B cell (primary cell): ENCODE results near the gene SNRPD2. TPM values are rescaled to one million over a fixed set of nuclear protein-coding genes. Genes with fewer than 3 reads are reported as not detected.

Experiments used
- ATAC-seq: fragments of 200-7000 bp; cut with Tn5 transposase; one replicate; pipeline ENCODE4 v1.10.0; 2021; ENCODE audit warnings: low read depth, mild to moderate bottlenecking, moderate number of reproducible peaks, moderate library complexity
- CTCF ChIA-PET: fragments of 350-600 bp; sonication (Branson Sonifier 250); formaldehyde crosslinking; loops from one replicate; lab custom pipeline; 2021; ENCODE audit warnings: antibody characterized with exemption, inconsistent platforms; lab: Charles Lee
- POLR2A ChIA-PET: fragments of 350-600 bp; sonication (Branson Sonifier 250); formaldehyde crosslinking; loops from one replicate; lab custom pipeline; 2021; ENCODE audit warnings: antibody characterized with exemption; lab: Charles Lee
- DNase-seq: peaks from one replicate; pipeline ENCODE4 v3.0.0; 2013
- H2AFZ ChIP-seq: 2 replicates; pipeline ENCODE4 v1.6.1; 2012; ENCODE audit warnings: mild to moderate bottlenecking, low read depth, low read length; ENCODE audit not compliant: insufficient read depth, poor library complexity, severe bottlenecking
- H3K27ac ChIP-seq, 2 donors: 1 replicate in 1 of 2; 2 replicates in 1 of 2; pipeline ENCODE4 v1.5.1; 2012 to 2013; ENCODE audit warnings: low read length in 2 of 2, mild to moderate bottlenecking in 2 of 2, moderate library complexity in 1 of 2
- H3K27me3 ChIP-seq, 4 experiments: fragments of 200-600 bp in 1 of 4; sonication (generic) in 1 of 4; replicated peaks in 1 of 4; 1 replicate in 2 of 4; 2 replicates in 2 of 4; pipeline versions ENCODE4 v1.6.1 to v1.7.0; 2013 to 2016; ENCODE audit warnings: low read length in 3 of 4, mild to moderate bottlenecking in 2 of 4, mixed read lengths in 1 of 4, moderate library complexity in 1 of 4; ENCODE audit not compliant: insufficient read depth in 4 of 4, control insufficient read depth in 3 of 4; ENCODE audit errors: control extremely low read depth in 1 of 4
- H3K36me3 ChIP-seq, 2 experiments: replicated peaks in 1 of 2; 1 replicate in 1 of 2; 2 replicates in 1 of 2; pipeline versions ENCODE4 v1.6.1 to v1.7.1; 2013; ENCODE audit warnings: low read length in 1 of 2; ENCODE audit not compliant: insufficient read depth in 2 of 2, control insufficient read depth in 1 of 2; ENCODE audit errors: control extremely low read depth in 1 of 2, extremely low read depth in 1 of 2
- H3K4me1 ChIP-seq, 2 donors: fragments of 200-600 bp in 1 of 2; sonication (generic) in 1 of 2; 1 replicate in 1 of 2; 2 replicates in 1 of 2; pipeline versions ENCODE4 v1.5.1 to v1.6.1; 2013 to 2017; ENCODE audit warnings: low read length in 2 of 2; ENCODE audit not compliant: control insufficient read depth in 2 of 2, insufficient read depth in 2 of 2
- H3K4me2 ChIP-seq: replicated peaks from 2 replicates; pipeline ENCODE3; 2012; ENCODE audit warnings: mild to moderate bottlenecking, low read depth, low read length; ENCODE audit not compliant: poor library complexity, severe bottlenecking
- H3K4me3 ChIP-seq, 5 experiments: fragments of 200-600 bp in 1 of 5; sonication (generic) in 1 of 5; 1 replicate in 3 of 5; 2 replicates in 2 of 5; pipeline versions ENCODE4 v1.5.1 to v1.7.0; 2011 to 2016; ENCODE audit warnings: low read length in 4 of 5, mild to moderate bottlenecking in 4 of 5, low read depth in 2 of 5, control low read depth in 1 of 5, moderate library complexity in 1 of 5; ENCODE audit not compliant: insufficient read depth in 1 of 5; ENCODE audit errors: control extremely low read depth in 1 of 5, extremely low read depth in 1 of 5
- H3K79me2 ChIP-seq: fragments of 200-600 bp; sonication (generic); one replicate; pipeline ENCODE4 v1.6.0; 2016; ENCODE audit warnings: low read length; ENCODE audit not compliant: control insufficient read depth, insufficient read depth
- H3K9ac ChIP-seq: fragments of 200-600 bp; sonication (generic); 2 replicates; pipeline ENCODE4 v1.6.1; 2017; ENCODE audit warnings: mild to moderate bottlenecking, low read length, moderate library complexity
- H3K9me3 ChIP-seq, 3 donors: one replicate each; pipeline versions ENCODE4 v1.6.1 to v1.7.1; 2013; ENCODE audit warnings: low read length in 2 of 3; ENCODE audit not compliant: control insufficient read depth in 2 of 3, insufficient read depth in 1 of 3; ENCODE audit errors: control extremely low read depth in 1 of 3
- H4K20me1 ChIP-seq: 2 replicates; pipeline ENCODE4 v1.6.0; 2012; ENCODE audit warnings: mild to moderate bottlenecking, low read length; ENCODE audit not compliant: insufficient read depth, control insufficient read depth, poor library complexity, severe bottlenecking
- H3K27ac Mint-ChIP-seq: one replicate; pipeline ENCODE4 v1.8.0; 2021; ENCODE audit warnings: mixed read lengths
- H3K27me3 Mint-ChIP-seq: one replicate; pipeline ENCODE4 v1.8.0; 2021; ENCODE audit warnings: mixed read lengths
- H3K4me1 Mint-ChIP-seq: one replicate; pipeline ENCODE4 v1.8.0; 2021; ENCODE audit warnings: mixed read lengths
- H3K4me3 Mint-ChIP-seq: one replicate; pipeline ENCODE4 v1.8.0; 2021; ENCODE audit warnings: mixed read lengths
- H3K9me3 Mint-ChIP-seq: one replicate; pipeline ENCODE4 v1.8.0; 2022; ENCODE audit warnings: mixed read lengths; ENCODE audit not compliant: insufficient read depth
- CTCF ChIP-seq: fragments of 200-600 bp; IDR thresholded peaks from one replicate; pipeline ENCODE4 v1.8.0; 2022; ENCODE audit warnings: antibody characterized with exemption, mild to moderate bottlenecking
- WGBS: methylation state at CpG from one replicate; pipeline ENCODE4 v1.1.5; 2013; ENCODE audit warnings: missing lambda C conversion rate; ENCODE audit not compliant: insufficient coverage; 5-methylcytosine and 5-hydroxymethylcytosine counted together
- intact Hi-C: fragments of 100-400 bp; cut with micrococcal nuclease; formaldehyde crosslinking; loops from one replicate; pipeline ENCODE4 v1.10.0; 2022
- polyA plus RNA-seq: library from polyadenylated mRNA; depleted of rRNA; stranded (reverse); fragments of >200 nt; gene quantifications from 2 replicates; pipeline ENCODE4 v1.2.3, GENCODE V29; 2012
- total RNA-seq, 2 donors: library from RNA; stranded (reverse); fragments of 120-200 nt in 1 of 2; gene quantifications; 1 replicate in 1 of 2; 2 replicates in 1 of 2; pipeline versions ENCODE4 v1.2.3 to v1.2.4, GENCODE V29; 2013 to 2022

The SNRPD2 gene
- total and polyA plus RNA-seq, 2 donors (not counting 1 experiment from before 2014, with no cell fraction given) = 241 to 368 TPM

DNA sequence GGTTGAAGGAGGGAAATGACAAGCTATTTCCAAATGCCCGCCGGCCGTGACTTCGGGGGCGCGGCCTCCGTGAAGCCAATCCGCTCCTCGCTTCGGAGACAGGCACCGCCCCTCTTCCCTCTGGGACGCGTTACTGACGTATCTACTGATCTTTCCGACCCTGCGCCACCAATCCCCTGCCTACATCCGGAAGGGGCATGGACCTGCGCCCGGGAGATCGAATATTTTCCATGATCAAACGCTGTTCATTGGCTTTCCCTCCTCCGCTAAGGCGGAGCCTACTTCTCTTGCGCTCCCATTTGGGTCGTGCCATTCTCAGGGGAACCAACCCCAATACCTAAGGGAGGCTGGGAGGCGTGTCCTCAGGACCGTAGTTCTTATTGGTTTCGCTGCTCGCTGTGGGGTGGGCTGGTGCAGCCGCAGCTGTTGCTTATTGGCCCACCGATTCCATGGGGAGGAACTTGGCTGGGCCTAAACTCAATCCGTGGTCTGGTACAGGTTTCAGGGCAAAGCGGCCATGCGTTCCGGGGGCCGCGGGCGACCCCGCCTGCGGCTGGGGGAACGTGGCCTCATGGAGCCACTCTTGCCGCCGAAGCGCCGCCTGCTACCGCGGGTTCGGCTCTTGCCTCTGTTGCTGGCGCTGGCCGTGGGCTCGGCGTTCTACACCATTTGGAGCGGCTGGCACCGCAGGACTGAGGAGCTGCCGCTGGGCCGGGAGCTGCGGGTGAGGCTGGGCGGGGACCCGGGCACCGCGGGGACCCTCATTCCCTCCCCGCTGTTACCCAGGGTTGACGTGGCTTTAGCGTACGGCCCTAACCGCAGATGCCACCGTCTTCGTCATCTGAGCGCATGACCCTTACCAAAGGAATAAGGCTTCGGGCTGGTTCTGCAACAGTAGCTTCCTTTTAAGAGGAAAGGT lies 693 bp upstream of the SNRPD2 start, which contains the start of gene QPCTL:
QPCTL (plus strand) TSS at position 480 of the 919 bp plus-strand sequence; CDS start at position 518, 38 bp downstream.
- intact Hi-C loops = loop anchor here (1.0 to 5.0 kb wide), 13 partner anchors 11 to 802 kb away; partner anchors contain the start of genes CCDC61, DMWD, ERCC2 and FBXO46
- peak within 1 kb of the TSS; percentile 93 for H3K4me3 Mint-ChIP-seq

More for the DNA sequence above, 693 bp upstream of the SNRPD2 start, which contains the start of gene QPCTL:
- H2AFZ ChIP-seq = peak within 1 kb of the TSS; percentile 85
- Mint-ChIP-seq H3K27ac (peak within 1 kb of the TSS; percentile 92), H3K9me3 (no peaks in the 10 kb centered on the region), H3K27me3 (no peaks in the 10 kb centered on the region), H3K4me1 (peaks cover 28% of the 10 kb centered on the region)
- TF ChIP-seq CTCF = no peak
- peak; percentile 85 for ATAC-seq
- POLR2A ChIA-PET = interaction anchor here (0.6 to 2.2 kb wide), 17 partner anchors 8 to 224 kb away, joined by 3 to 41 read pairs (median 5); partner anchors contain the start of genes DMWD, FBXO46, FOSB and OPA3
- peaks cover 52% of the 10 kb centered on the region for H3K79me2 ChIP-seq
- H3K4me1 ChIP-seq = peaks cover 15 to 22% of the 10 kb centered on the region in 2 donors
- H3K9me3 ChIP-seq = no peaks in the 10 kb centered on the region
- peak; percentile 99 for DNase-seq
- peak within 1 kb of the TSS; percentile 96 for H3K4me2 ChIP-seq
- under 1% methylated on average over 69 of the region's 70 CpGs for WGBS
- H3K36me3 ChIP-seq = peaks cover 0 to 21% of the 10 kb centered on the region in 2 experiments
- no peaks in the 10 kb centered on the region for H3K27me3 ChIP-seq
- CTCF ChIA-PET = interaction anchor here (0.6 to 5.3 kb wide), 32 partner anchors 9 to 290 kb away, joined by 3 to 57 read pairs (median 4); partner anchors contain the start of genes DMWD, FBXO46, IRF2BP1 and RTN2
- peak within 1 kb of the TSS; percentile 89 to 94 for H3K27ac ChIP-seq
- H3K9ac ChIP-seq = peak within 1 kb of the TSS; percentile 92
- H4K20me1 ChIP-seq = peaks cover 30% of the 10 kb centered on the region
- peak within 1 kb of the TSS; percentile 81 to 96 (median 88) for H3K4me3 ChIP-seq
